H1 (cell line): ENCODE measurements around the gene NOLC1. TPM values are rescaled to one million over a fixed set of nuclear protein-coding genes. Genes with fewer than 3 reads are reported as not detected.

Experiments used
- CTCF ChIA-PET: fragments of 300-600 bp; sonication (Branson Sonifier 250); formaldehyde crosslinking; loops from one replicate; lab custom pipeline; 2021; ENCODE audit not compliant: partially characterized antibody; lab: Charles Lee
- POLR2A ChIA-PET: fragments of 300-600 bp; sonication (Branson Sonifier 250); formaldehyde crosslinking; loops from one replicate; lab custom pipeline; 2021; ENCODE audit warnings: inconsistent platforms; ENCODE audit not compliant: partially characterized antibody; lab: Charles Lee
- DNase-seq, 2 experiments: peaks; one replicate each; pipeline versions ENCODE4 v3.0.0 to v3.0.0-alpha.2; 2010 to 2022; ENCODE audit warnings: low spot score in 2 of 2, low read depth in 1 of 2, mixed read lengths in 1 of 2
- FAIRE-seq: peaks from 2 replicates; lab custom pipeline; 2011; peaks lifted over from hg19 to GRCh38; lab: Jason Lieb, UNC
- H2AFZ ChIP-seq: 2 replicates; pipeline ENCODE4 v1.8.1; 2012; ENCODE audit warnings: low read length, inconsistent platforms
- H2AK5ac ChIP-seq: 2 replicates; pipeline ENCODE4 v1.6.1; 2013; ENCODE audit warnings: low read depth, low read length
- H2BK120ac ChIP-seq: replicated peaks from 2 replicates; pipeline ENCODE3; 2013; ENCODE audit warnings: low read depth, low read length, inconsistent platforms
- H2BK12ac ChIP-seq: 2 replicates; pipeline ENCODE4 v1.6.1; 2013; ENCODE audit warnings: low read depth, low read length
- H2BK15ac ChIP-seq: 2 replicates; pipeline ENCODE4 v1.6.1; 2013; ENCODE audit warnings: low read length
- H2BK20ac ChIP-seq: 2 replicates; pipeline ENCODE4 v1.6.1; 2013; ENCODE audit warnings: low read length
- H2BK5ac ChIP-seq: 2 replicates; pipeline ENCODE4 v1.6.1; 2013; ENCODE audit warnings: low read depth, low read length
- H3K14ac ChIP-seq: 2 replicates; pipeline ENCODE4 v1.6.1; 2013; ENCODE audit warnings: inconsistent platforms; ENCODE audit not compliant: insufficient read length
- H3K18ac ChIP-seq: 2 replicates; pipeline ENCODE4 v1.6.1; 2013; ENCODE audit warnings: low read length; ENCODE audit errors: extremely low read depth
- H3K23ac ChIP-seq: 2 replicates; pipeline ENCODE4 v1.6.1; 2013; ENCODE audit warnings: inconsistent platforms; ENCODE audit not compliant: insufficient read length
- H3K23me2 ChIP-seq: 2 replicates; pipeline ENCODE4 v1.6.1; 2013; ENCODE audit warnings: low read depth, low read length
- H3K27ac ChIP-seq: 2 replicates; pipeline ENCODE4 v1.6.1; 2011; ENCODE audit warnings: low read depth, low read length, inconsistent platforms
- H3K27me3 ChIP-seq, 4 experiments: replicated peaks in 1 of 4; 1 replicate in 1 of 4; 2 replicates in 3 of 4; pipeline versions ENCODE4 v1.6.1 to v1.8.1; 2011 to 2013; ENCODE audit warnings: low read length in 3 of 4, mild to moderate bottlenecking in 3 of 4, inconsistent platforms in 2 of 4, mixed read lengths in 2 of 4, moderate library complexity in 1 of 4; ENCODE audit not compliant: control insufficient read depth in 3 of 4, insufficient read depth in 3 of 4; ENCODE audit errors: extremely low read depth in 1 of 4
- H3K36me3 ChIP-seq, 4 experiments: 2 replicates each; pipeline versions ENCODE4 v1.6.1 to v1.8.1; 2011 to 2013; ENCODE audit warnings: mild to moderate bottlenecking in 4 of 4, low read length in 3 of 4, moderate library complexity in 2 of 4, control low read depth in 1 of 4, inconsistent platforms in 1 of 4; ENCODE audit not compliant: insufficient read depth in 4 of 4, control insufficient read depth in 2 of 4
- H3K4ac ChIP-seq: replicated peaks from 2 replicates; pipeline ENCODE3; 2013; ENCODE audit warnings: low read length, low read depth, mixed read lengths, inconsistent platforms; ENCODE audit not compliant: insufficient read length
- H3K4me1 ChIP-seq, 4 experiments: replicated peaks in 1 of 4; 1 replicate in 1 of 4; 2 replicates in 3 of 4; pipeline versions ENCODE4 v1.6.1 to v1.8.1; 2011 to 2013; ENCODE audit warnings: low read length in 3 of 4, inconsistent platforms in 2 of 4, mixed read lengths in 1 of 4; ENCODE audit not compliant: insufficient read depth in 4 of 4, control insufficient read depth in 3 of 4
- H3K4me2 ChIP-seq, 2 experiments: 2 replicates each; pipeline versions ENCODE4 v1.6.1 to v1.8.1; 2011 to 2013; ENCODE audit warnings: low read depth in 2 of 2, low read length in 2 of 2, control low read depth in 1 of 2, inconsistent platforms in 1 of 2, mild to moderate bottlenecking in 1 of 2; ENCODE audit not compliant: insufficient read depth in 1 of 2
- H3K4me3 ChIP-seq, 4 experiments: fragments of 200-600, 300-600 bp in 1 of 4; sonication (generic), shearing (Covaris generic), sonication (Bioruptor Twin) in 1 of 4; 2 replicates each; pipeline versions ENCODE4 v1.5.1 to v1.8.1; 2011 to 2016; ENCODE audit warnings: low read length in 4 of 4, low read depth in 3 of 4, control low read depth in 2 of 4, inconsistent platforms in 2 of 4, mild to moderate bottlenecking in 2 of 4, mixed read lengths in 1 of 4, moderate library complexity in 1 of 4; ENCODE audit not compliant: insufficient read depth in 2 of 4; ENCODE audit errors: extremely low read depth in 1 of 4
- H3K56ac ChIP-seq: replicated peaks from 2 replicates; pipeline ENCODE3; 2013; ENCODE audit warnings: low read depth, mild to moderate bottlenecking, mixed read lengths, low read length, inconsistent platforms; ENCODE audit not compliant: insufficient read length
- H3K79me1 ChIP-seq: 2 replicates; pipeline ENCODE4 v1.6.1; 2013; ENCODE audit warnings: low read depth, low read length, control low read depth
- H3K79me2 ChIP-seq, 2 experiments: 2 replicates each; pipeline versions ENCODE4 v1.6.1 to v1.8.1; 2012 to 2013; ENCODE audit warnings: low read length in 2 of 2, mild to moderate bottlenecking in 2 of 2, inconsistent platforms in 1 of 2; ENCODE audit not compliant: insufficient read depth in 2 of 2, control insufficient read depth in 1 of 2
- H3K9ac ChIP-seq, 4 experiments: replicated peaks in 1 of 4; 1 replicate in 1 of 4; 2 replicates in 3 of 4; pipeline versions ENCODE4 v1.6.1 to v1.8.1; 2011 to 2013; ENCODE audit warnings: low read depth in 3 of 4, low read length in 3 of 4, control low read depth in 2 of 4, mild to moderate bottlenecking in 2 of 4, moderate library complexity in 2 of 4, inconsistent platforms in 1 of 4; ENCODE audit errors: extremely low read depth in 1 of 4
- H3K9me3 ChIP-seq, 2 experiments: 2 replicates each; pipeline versions ENCODE4 v1.6.1 to v1.8.1; 2012 to 2013; ENCODE audit warnings: mild to moderate bottlenecking in 2 of 2, moderate library complexity in 2 of 2, control low read depth in 1 of 2, inconsistent platforms in 1 of 2, low read depth in 1 of 2, low read length in 1 of 2, mixed read lengths in 1 of 2; ENCODE audit not compliant: insufficient read depth in 2 of 2
- H4K20me1 ChIP-seq, 2 experiments: replicated peaks in 1 of 2; 2 replicates each; pipeline versions ENCODE3 to v1.8.1; 2011 to 2013; ENCODE audit warnings: inconsistent platforms in 2 of 2, low read length in 2 of 2, mild to moderate bottlenecking in 1 of 2; ENCODE audit not compliant: insufficient read depth in 2 of 2, control insufficient read depth in 1 of 2
- H4K5ac ChIP-seq: 2 replicates; pipeline ENCODE4 v1.6.1; 2013; ENCODE audit warnings: low read length, low read depth, mixed read lengths, inconsistent platforms; ENCODE audit not compliant: insufficient read length
- H4K8ac ChIP-seq: 2 replicates; pipeline ENCODE4 v1.8.0; 2013; ENCODE audit warnings: mild to moderate bottlenecking, moderate library complexity, low read length, inconsistent platforms; ENCODE audit not compliant: insufficient read depth; ENCODE audit errors: extremely low read depth
- H4K91ac ChIP-seq: replicated peaks from 2 replicates; pipeline ENCODE3; 2013; ENCODE audit warnings: low read length, mixed read lengths, inconsistent platforms; ENCODE audit not compliant: insufficient read length
- ATF2 ChIP-seq: IDR thresholded peaks from 2 replicates; pipeline ENCODE4 v1.6.1; 2012; ENCODE audit warnings: low read length, inconsistent platforms
- CBX8 ChIP-seq: fragments of 300-800, 300-1000 bp; sonication (generic); IDR thresholded peaks from 2 replicates; pipeline ENCODE4 v1.7.1; 2016; ENCODE audit warnings: low read depth, low read length, borderline replicate concordance
- CHD2 ChIP-seq: IDR thresholded peaks from 2 replicates; pipeline ENCODE4 v1.6.1; 2012; ENCODE audit warnings: low read length, improper control_type of control experiment
- CREB1 ChIP-seq: IDR thresholded peaks from 2 replicates; pipeline ENCODE4 v1.6.1; 2012; ENCODE audit warnings: inconsistent platforms
- EP300 ChIP-seq, 2 experiments: IDR thresholded peaks; 1 replicate in 1 of 2; 2 replicates in 1 of 2; pipeline ENCODE4 v1.6.1; 2011 to 2012; ENCODE audit warnings: low read depth in 2 of 2, low read length in 2 of 2, mild to moderate bottlenecking in 2 of 2, borderline replicate concordance in 1 of 2, inconsistent platforms in 1 of 2, moderate library complexity in 1 of 2
- GABPA ChIP-seq: IDR thresholded peaks from 2 replicates; pipeline ENCODE4 v1.6.1; 2011; ENCODE audit warnings: mild to moderate bottlenecking, low read length, moderate library complexity, borderline replicate concordance; ENCODE audit not compliant: insufficient read depth
- JUND ChIP-seq: IDR thresholded peaks from 2 replicates; pipeline ENCODE4 v1.6.1; 2011; ENCODE audit warnings: mild to moderate bottlenecking, improper control_type of control experiment, low read length
- MAX ChIP-seq: IDR thresholded peaks from 2 replicates; pipeline ENCODE4 v1.6.1; 2012; ENCODE audit warnings: inconsistent platforms
- POLR2AphosphoS5 ChIP-seq: IDR thresholded peaks from 2 replicates; pipeline ENCODE4 v1.6.1; 2011; ENCODE audit warnings: low read depth, low read length
- SRF ChIP-seq: IDR thresholded peaks from 2 replicates; pipeline ENCODE4 v1.6.1; 2011; ENCODE audit warnings: mild to moderate bottlenecking, low read depth, low read length, moderate library complexity
- SUZ12 ChIP-seq: fragments of 200-600 bp; sonication (generic); IDR thresholded peaks from 2 replicates; pipeline ENCODE4 v1.6.1; 2012; ENCODE audit warnings: mild to moderate bottlenecking, inconsistent platforms, low read length, moderate library complexity, mixed read lengths
- ZNF274 ChIP-seq: IDR thresholded peaks from 2 replicates; pipeline ENCODE4 v1.7.0; 2012; ENCODE audit warnings: low read length, borderline replicate concordance; ENCODE audit errors: extremely low read depth
- WGBS, 2 experiments: shearing (Covaris generic) in 1 of 2; methylation state at CpG; one replicate each; pipeline versions ENCODE4 v1.1.6 to v1.1.7; 2013 to 2015; ENCODE audit warnings: low lambda C conversion rate in 2 of 2, mixed read lengths in 2 of 2, inconsistent platforms in 1 of 2, low coverage in 1 of 2, missing lambda C conversion rate in 1 of 2; ENCODE audit not compliant: insufficient replicate concordance in 2 of 2, insufficient coverage in 1 of 2, insufficient read length in 1 of 2; ENCODE audit errors: extremely low coverage in 1 of 2, missing lambda C conversion rate in 1 of 2; 5-methylcytosine and 5-hydroxymethylcytosine counted together
- polyA plus RNA-seq, 7 experiments: library from polyadenylated mRNA; depleted of rRNA in 3 of 7; stranded (reverse) in 5 of 7; unstranded in 2 of 7; fragments of >200 nt in 5 of 7; fragments of 200-250 nt in 2 of 7; gene quantifications; 1 replicate in 5 of 7; 2 replicates in 1 of 7; 4 replicates in 1 of 7; pipeline versions ENCODE4 v1.2.1 to v1.2.3, GENCODE V29; 2011 to 2013; ENCODE audit warnings: missing spikeins in 2 of 7, mixed read lengths in 2 of 7
- total RNA-seq: library from RNA; stranded (reverse); fragmentation: NEBNext Ultra II Directional; extraction: Animal tissue kit (Norgen Biotek cat#: 25700); gene quantifications from 2 replicates; pipeline ENCODE4 v1.2.1, GENCODE V29; 2021

The NOLC1 gene
- total and polyA plus RNA-seq, 2 of the 8 experiments (the other 6 are each of a cell fraction or from before 2014, with no cell fraction given) = 86.3 to 191 TPM

- no peak overlapping the region for H4K5ac ChIP-seq
- H3K23me2 ChIP-seq = no peaks in the 10 kb centered on the region
- H2BK120ac ChIP-seq = no peak overlapping the region
- H3K9ac ChIP-seq = no peak overlapping the region
- H2BK5ac ChIP-seq = no peak overlapping the region; the same call in 1 of the 2 replicates
- H3K4me1 ChIP-seq = no peaks in the 10 kb centered on the region; a peak in 1 of 7 replicates
- peaks cover 61 to 83% (median 79%) of the 10 kb centered on the region in 4 experiments for H3K36me3 ChIP-seq
- H3K14ac ChIP-seq = no peak overlapping the region
- H2BK12ac ChIP-seq = no peak overlapping the region
- H4K8ac ChIP-seq = no peak overlapping the region; the same call in 1 of the 2 replicates
- POLR2A ChIA-PET = interaction anchor here (0.9 to 20.0 kb wide), 4 partner anchors 9 to 18 kb away, joined by 4 to 408 read pairs (median 4); partner anchors contain the start of gene NOLC1
- H3K27ac ChIP-seq = no peak overlapping the region
- 89% methylated on average over 4 of the region's 4 CpGs; no CpG with 5 or more reads in 1 of the 2 experiments for WGBS, 2 experiments
- CTCF ChIA-PET = interaction anchor here (0.9 kb wide), 1 partner anchor 11 kb away, joined by 4 read pairs; the partner anchor contains the start of gene NOLC1
- H3K9me3 ChIP-seq = no peaks in the 10 kb centered on the region
- FAIRE-seq (no peak), DNase-seq (no peak)
- no peak overlapping the region for H2BK15ac ChIP-seq
- no peak overlapping the region for H2BK20ac ChIP-seq
- H3K18ac ChIP-seq = no peak overlapping the region
- peaks cover 25 to 46% of the 10 kb centered on the region in 2 experiments for H4K20me1 ChIP-seq
- H2AK5ac ChIP-seq = no peak overlapping the region
- no peak overlapping the region for H3K4me2 ChIP-seq
- no peak overlapping the region for H3K56ac ChIP-seq
- no peak overlapping the region for H2AFZ ChIP-seq
- H3K79me2 ChIP-seq = peaks cover 4 to 61% of the 10 kb centered on the region in 2 experiments
- no peak overlapping the region for H4K91ac ChIP-seq
- H3K4ac ChIP-seq = no peak overlapping the region
- peaks cover 34% of the 10 kb centered on the region for H3K79me1 ChIP-seq
- H3K23ac ChIP-seq = no peak overlapping the region
- no peak overlapping the region for H3K4me3 ChIP-seq
- H3K27me3 ChIP-seq = no peaks in the 10 kb centered on the region
- no peak for TF ChIP-seq GABPA
- TF ChIP-seq CBX8 = no peak
- TF ChIP-seq POLR2AphosphoS5 = no peak; the same call in 1 of the 2 replicates
- TF ChIP-seq SUZ12 = no peak
- no peak for TF ChIP-seq CREB1
- TF ChIP-seq ZNF274 = no peak
- TF ChIP-seq SRF = no peak
- TF ChIP-seq MAX = no peak
- TF ChIP-seq EP300 (IDR thresholded peaks at IDR 0.05; ENCODE audit: borderline replicate concordance in 1 of 2, low read depth in 2 of 2, low read length in 2 of 2) = no peak
- TF ChIP-seq JUND = no peak
- no peak for TF ChIP-seq CHD2
- no peak for TF ChIP-seq ATF2
These were observed 10.5 kb upstream of the NOLC1 start for GRCh38 chr10:102141583-102142107.
